HG03280 (cell line): ENCODE results near the gene WBP2NL.
"Not testable (repeated sequence)": the region's sequence is repeated elsewhere in the genome, so short reads cannot be mapped to it uniquely, and the experiment has no call there.

Experiments
- ATAC-seq: cut with Tn5 transposase; IDR thresholded peaks from one replicate; pipeline ENCODE4 v1.9.1; 2021; ENCODE audit warnings: mild to moderate bottlenecking, moderate library complexity; ENCODE audit not compliant: unreplicated experiment

The WBP2NL gene

DNA sequence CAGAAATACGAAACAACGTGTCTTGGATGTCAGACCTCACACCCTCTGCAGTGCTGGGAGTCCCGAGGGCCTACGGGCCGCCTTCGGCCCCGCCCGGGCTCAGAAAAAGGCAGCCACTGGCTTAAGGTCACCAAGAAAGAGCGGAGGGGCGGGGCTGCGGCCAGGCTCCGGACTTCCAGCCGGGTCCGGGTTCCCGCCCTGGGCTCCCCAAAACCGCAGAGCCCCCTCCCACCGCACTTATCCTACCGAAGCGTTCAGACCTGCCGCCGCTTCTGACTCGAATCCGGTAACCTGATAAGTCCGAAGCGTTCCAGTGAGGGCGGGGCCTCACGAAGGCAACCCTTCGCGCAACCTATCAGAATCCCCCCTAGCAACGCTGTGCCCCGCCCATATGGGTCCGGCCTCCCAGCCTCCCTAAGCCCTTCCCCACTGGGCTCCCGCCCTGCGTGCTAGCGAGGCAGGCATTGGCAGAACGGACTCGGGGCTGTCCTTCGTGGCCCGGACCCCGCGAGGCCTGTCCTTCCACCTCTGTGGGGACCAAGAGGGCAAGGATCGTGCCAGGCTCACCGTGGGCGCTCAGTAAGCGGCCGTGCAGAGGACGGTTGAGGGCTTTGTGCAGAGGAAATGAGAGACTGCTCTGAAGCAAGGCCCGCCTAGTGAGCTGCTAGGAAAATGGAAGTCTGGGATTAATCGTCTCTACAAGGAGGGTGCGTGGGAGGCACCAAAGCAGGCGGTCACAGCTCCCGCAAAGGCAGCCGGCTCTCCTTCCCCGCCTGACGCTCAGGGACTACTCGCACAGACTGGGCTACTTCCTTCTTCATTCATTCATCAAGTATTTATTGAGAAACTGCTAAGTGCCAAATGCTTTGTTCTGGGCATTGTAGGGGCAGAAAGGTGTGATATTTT, 72.2 kb downstream of the WBP2NL start, which contains the start of gene NAGA:
TSS of gene NAGA (minus strand) at position 296 of the 906 bp plus-strand sequence. CDS start 515 bp downstream, outside the sequence.
- ATAC-seq: peak; percentile 91

DNA sequence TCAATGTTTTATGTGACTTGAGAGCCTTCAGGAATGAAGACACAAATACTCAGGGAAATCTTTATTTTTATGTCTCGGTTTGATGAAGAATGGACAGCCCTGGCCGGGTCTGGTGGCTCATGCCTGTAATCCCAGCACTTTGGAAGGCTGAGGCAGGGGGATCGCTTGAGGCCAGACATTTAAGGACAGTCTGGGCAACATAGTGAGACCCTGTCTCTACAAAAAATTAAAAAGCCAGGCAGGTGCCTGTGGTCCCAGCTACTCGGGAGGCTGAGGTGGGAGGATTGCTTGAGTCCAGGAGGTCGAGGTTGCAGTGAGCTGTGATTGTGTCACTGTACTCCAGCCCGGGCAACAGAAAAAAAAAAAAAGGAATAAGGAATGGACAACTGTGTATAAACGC, 72.9 kb downstream of the WBP2NL start:
- ATAC-seq: not testable (repeated sequence)

DNA sequence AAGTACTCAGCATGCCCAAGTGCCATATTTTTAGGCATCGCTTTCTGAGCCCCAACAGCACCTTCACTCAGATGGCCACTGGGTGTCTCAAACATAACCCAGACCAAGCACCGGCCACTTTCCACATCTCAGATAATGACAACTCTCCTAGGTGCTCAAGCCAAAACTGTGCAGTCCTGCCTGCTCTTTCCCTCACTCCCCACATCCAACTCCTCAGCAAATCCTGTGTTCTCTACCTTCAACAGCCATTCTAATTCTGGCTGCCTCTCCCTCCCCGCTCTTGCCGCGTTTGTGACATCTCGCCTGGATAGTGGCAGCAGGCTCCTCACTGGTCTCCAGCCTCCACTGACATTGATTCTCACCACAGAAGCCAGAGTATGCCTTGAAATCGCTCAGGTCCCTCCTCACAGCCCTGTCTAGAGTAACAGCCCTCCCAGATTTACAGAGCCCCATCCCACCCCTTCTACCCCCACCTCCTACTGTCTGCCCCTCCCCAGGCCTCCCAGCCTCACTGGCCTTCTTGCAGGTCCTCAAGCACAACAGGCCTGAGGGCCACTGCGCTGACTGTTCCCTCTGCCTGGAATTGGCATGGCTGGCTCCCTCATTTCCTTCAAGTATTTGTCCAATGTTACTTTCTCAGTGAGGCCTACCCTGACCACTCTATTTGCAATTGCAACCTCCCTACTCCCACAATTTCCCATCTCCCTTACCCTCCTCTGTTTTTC, 74.2 kb downstream of the WBP2NL start:
- ATAC-seq: no peak

DNA sequence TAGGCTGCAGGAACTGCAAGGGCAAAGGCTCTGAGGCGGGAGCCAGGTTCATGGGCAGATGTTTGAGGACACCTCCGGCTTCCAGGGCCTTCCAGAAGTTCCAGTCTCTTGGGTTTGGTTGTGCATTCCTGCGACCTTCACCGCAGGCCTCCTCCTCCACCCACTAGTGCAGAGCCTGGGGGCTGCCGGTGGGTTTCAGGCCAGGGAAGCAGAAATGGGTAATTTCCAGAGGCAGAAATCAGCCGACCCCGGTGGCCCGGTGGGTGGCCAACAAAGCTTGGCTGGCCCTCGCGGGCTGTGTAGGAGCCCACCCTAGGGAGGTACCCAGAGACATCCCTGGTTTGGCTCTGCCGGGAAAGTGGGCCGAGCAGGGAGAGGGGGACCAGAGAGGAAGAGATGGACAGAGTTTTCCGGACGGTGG, 75.0 kb downstream of the WBP2NL start:
- ATAC-seq: no peak

DNA sequence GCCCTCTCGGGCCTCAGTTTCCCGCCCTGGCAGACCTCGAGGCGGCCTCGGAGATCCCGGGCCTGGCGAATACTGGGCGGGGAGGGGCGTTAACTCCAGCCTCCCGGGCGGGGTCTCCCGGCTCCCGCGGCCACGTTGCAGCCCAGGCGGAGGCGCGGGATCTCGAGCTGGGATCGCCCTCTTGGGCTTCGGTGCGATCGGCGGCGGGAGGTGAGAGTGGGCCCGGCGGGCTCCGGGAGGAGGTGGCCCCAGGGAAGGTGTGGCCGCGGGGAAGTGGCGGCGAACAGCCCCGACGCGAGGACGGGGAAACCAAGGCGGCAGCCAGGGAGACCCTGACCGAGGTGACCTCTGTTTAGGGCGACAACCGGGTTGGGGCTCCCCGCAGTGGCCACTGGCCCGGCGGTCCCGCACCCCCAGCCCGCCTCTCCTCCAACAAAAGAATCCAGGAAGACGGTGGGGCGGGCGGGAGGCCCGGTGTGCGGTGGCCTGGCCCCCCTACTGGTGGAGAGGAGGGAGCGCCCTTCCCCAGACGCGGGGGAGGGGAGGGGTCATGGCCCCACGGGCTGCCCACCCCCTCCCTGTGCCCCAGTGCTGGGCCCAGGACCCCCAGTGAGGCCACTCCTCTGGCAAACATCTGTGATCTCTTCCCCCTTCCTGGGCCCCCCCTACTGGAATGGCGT, 75.7 kb downstream of the WBP2NL start, which contains the start of gene PHETA2:
TSS of gene PHETA2 (plus strand) at position 117 of the 680 bp plus-strand sequence. CDS start 3,046 bp downstream, outside the sequence.
- no peak for ATAC-seq

DNA sequence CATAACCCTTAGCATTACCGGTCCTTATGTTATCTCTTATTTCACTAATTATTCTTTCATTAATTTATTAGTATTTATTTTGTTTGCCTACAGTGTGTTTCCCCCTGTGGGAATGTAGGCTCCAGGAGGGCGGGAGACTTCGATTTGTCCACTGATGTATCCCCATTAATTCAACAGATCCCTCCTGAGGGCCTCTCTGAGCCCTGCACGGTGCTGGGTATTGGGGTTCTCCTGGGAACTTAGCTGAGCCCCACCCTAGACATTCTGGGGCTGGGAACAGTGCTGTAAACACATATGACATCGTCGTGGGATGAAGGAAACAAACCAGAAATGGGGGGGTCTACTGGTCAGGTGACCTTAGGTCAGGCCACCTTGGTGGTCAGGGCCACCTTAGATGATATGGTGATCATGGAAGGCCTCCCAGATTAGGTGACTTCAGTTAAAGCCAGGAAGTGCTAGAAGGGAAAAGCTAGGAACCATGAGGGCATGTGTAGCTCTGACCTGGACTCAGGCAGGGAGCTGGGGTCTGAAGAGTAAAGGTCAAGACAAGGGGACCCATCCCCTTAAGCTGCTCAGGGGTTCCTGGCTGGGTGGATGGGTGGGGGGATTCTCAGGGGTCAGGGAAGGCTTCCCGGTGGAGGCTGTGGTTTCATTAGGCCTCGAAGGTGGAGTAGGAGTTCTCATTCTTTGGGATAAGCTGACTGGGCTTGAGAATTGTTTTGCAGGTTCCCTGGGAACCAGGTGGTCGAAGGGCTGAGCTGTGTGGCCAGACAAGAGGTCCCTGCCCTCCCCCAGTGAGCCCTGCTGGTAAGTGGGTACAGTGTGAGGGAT, 76.5 kb downstream of the WBP2NL start:
- no peak for ATAC-seq

DNA sequence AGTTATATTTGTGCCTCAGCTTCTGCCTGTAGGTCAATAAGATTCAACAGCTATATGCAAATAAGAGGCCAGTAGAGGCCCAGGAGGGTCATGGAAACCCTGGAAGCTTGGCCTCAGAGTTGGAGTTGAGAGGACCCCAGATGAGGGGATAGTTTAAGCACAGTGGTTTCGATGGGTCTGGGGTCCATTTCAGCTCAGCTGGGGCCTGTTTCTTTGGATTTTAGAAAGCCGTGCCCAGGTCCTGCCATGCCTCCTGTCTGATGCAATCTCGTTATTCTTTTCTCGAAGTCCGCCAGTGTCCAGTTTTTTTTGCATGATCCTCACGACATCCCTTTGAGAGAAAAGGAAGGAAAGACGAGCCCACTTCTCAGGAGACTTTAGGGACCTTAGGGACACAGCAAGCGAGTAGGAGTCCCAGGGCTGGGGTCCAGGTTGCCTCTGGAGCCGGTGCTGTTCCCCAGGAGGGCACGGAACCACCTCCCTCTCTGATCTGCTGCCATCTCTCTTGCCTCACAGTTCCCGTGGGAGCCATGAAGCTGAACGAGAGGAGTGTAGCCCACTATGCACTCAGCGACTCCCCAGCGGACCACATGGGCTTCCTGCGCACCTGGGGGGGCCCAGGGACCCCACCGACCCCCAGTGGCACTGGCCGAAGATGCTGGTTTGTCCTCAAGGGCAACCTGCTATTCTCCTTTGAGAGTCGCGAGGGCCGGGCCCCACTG, 78.3 kb downstream of the WBP2NL start:
- ATAC-seq: no peak

DNA sequence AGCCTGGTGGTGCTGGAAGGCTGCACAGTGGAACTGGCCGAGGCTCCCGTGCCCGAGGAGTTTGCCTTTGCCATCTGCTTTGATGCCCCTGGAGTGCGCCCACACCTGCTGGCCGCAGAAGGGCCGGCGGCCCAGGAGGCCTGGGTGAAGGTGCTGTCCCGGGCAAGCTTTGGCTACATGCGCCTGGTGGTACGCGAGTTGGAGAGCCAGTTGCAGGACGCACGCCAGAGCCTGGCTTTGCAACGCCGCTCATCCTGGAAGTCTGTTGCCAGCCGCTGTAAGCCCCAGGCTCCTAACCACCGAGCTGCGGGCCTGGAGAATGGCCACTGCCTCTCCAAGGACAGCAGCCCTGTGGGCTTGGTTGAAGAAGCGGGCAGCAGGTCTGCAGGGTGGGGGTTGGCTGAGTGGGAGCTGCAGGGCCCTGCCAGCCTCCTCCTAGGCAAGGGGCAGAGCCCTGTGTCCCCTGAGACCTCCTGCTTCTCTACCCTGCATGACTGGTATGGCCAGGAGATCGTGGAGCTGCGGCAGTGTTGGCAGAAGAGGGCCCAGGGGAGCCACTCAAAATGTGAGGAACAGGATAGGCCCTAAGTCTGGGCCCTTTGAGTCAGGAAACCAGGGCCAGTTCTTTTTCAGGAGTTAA, 79.0 kb downstream of the WBP2NL start:
- ATAC-seq: no peak
